Stomach (tissue), 4 donors: ENCODE measurements around the gene TFAP2A.

Experiments
- CTCF ChIP-seq, 7 experiments: fragments of 450-650 bp in 4 of 7; fragments of 200-600 bp in 3 of 7; sonication (generic) in 3 of 7; IDR thresholded peaks; one replicate each; pipeline ENCODE4 v1.5.1; 2016 to 2019; ENCODE audit warnings: antibody characterized with exemption in 7 of 7, control low read depth in 2 of 7, mild to moderate bottlenecking in 1 of 7
- POLR2A ChIP-seq, 4 donors: fragments of 450-650 bp; IDR thresholded peaks; one replicate each; pipeline ENCODE4 v1.6.1; 2016; ENCODE audit warnings: antibody characterized with exemption in 4 of 4, control low read depth in 2 of 4, mild to moderate bottlenecking in 1 of 4, moderate library complexity in 1 of 4

- TF ChIP-seq POLR2A (IDR thresholded peaks at IDR 0.05): no peak
- no peak for TF ChIP-seq CTCF (IDR thresholded peaks at IDR 0.05)
These were observed 13.1 kb downstream of the TFAP2A start for GRCh38 chr6:10401632-10402223.
